Large intestine (tissue), 3 donors: ENCODE data around the gene OXNAD1. TPM values are rescaled to one million over a fixed set of nuclear protein-coding genes. Genes with fewer than 3 reads are reported as not detected.
"Not testable (repeated sequence)": the region's sequence is repeated elsewhere in the genome, so short reads cannot be mapped to it uniquely, and the experiment has no call there.

Source experiments
- DNase-seq, 2 donors: peaks; one replicate each; pipeline versions ENCODE4 v3.0.0 to v3.0.0-alpha.2; 2013
- H3K27ac ChIP-seq: one replicate; pipeline ENCODE4 v1.5.1; 2013; ENCODE audit warnings: low read length
- H3K27me3 ChIP-seq: 2 replicates; pipeline ENCODE4 v1.6.1; 2013; ENCODE audit warnings: low read length; ENCODE audit not compliant: control insufficient read depth, insufficient read depth
- H3K36me3 ChIP-seq: 2 replicates; pipeline ENCODE4 v1.6.1; 2013; ENCODE audit warnings: low read length; ENCODE audit not compliant: control insufficient read depth, insufficient read depth
- H3K4me1 ChIP-seq: one replicate; pipeline ENCODE4 v1.6.1; 2013; ENCODE audit warnings: low read length; ENCODE audit not compliant: control insufficient read depth, insufficient read depth
- H3K4me3 ChIP-seq: one replicate; pipeline ENCODE4 v1.5.1; 2013; ENCODE audit warnings: low read length
- H3K9me3 ChIP-seq: one replicate; pipeline ENCODE4 v1.6.1; 2013; ENCODE audit warnings: mild to moderate bottlenecking, low read depth, low read length, moderate library complexity; ENCODE audit not compliant: control insufficient read depth
- WGBS: methylation state at CpG from one replicate; pipeline ENCODE4 v1.1.5; 2013; ENCODE audit warnings: low lambda C conversion rate; ENCODE audit not compliant: insufficient coverage; 5-methylcytosine and 5-hydroxymethylcytosine counted together
- polyA plus RNA-seq: library from polyadenylated mRNA; unstranded; fragments of 120-200 nt; gene quantifications from one replicate; pipeline ENCODE4 v1.2.1, GENCODE V29; 2013

OXNAD1 gene
- polyA plus RNA-seq, 1 donor, result 20.3 TPM

- WGBS, result 100% methylated on average over 1 of the region's 6 CpGs
- H3K27ac ChIP-seq, result no peak overlapping the region
Measured at GRCh38 chr3:16302082-16302631, 37.1 kb downstream of the OXNAD1 start.

DNA sequence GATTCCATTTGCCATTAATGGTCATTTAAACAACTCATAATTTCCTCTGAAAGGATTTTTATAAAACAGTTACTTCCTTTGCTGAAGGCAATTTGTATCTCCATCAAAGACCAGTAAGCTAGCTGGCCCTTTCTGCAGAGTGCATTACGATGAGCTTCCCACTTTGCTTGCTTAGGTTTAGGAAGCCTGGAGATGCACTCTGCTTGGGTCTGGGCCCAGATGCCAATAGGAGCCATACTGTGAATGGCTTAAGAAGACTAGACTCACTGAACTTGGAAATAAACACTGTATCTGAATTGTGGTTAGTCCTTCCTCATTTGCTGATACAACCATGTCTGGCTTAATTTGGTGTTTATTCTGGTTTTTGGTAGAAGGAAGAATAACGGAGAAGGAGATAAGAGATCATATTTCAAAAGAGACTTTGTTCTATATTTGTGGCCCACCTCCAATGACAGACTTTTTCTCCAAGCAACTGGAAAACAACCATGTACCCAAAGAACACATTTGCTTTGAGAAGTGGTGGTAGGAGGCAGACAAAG is 38.1 kb downstream of the OXNAD1 start:
- Histone ChIP-seq H3K27ac (no peak overlapping the region), H3K4me3 (no peak overlapping the region), H3K36me3 (peaks cover 43% of the 10 kb centered on the region), H3K9me3 (no peaks in the 10 kb centered on the region), H3K27me3 (no peaks in the 10 kb centered on the region), H3K4me1 (no peaks in the 10 kb centered on the region)
- no peak for DNase-seq
- WGBS, result 50% methylated on average over 1 of the region's 2 CpGs

More at GRCh38 chr3:16302082-16302631, 37.1 kb downstream of the OXNAD1 start:
- Histone ChIP-seq H3K36me3 (peaks cover 45% of the 10 kb centered on the region), H3K27me3 (no peaks in the 10 kb centered on the region), H3K4me1 (no peaks in the 10 kb centered on the region), H3K4me3 (no peak overlapping the region), H3K9me3 (no peaks in the 10 kb centered on the region)
- no peak for DNase-seq

- H3K27ac ChIP-seq, result no peak overlapping the region
Measured at GRCh38 chr3:16304061-16305010, 39.3 kb downstream of the OXNAD1 start.

GRCh38 chr3:16305111-16305541 is 40.1 kb downstream of the OXNAD1 start:
- Histone ChIP-seq H3K4me1 (no peaks in the 10 kb centered on the region), H3K27me3 (no peaks in the 10 kb centered on the region), H3K9me3 (no peaks in the 10 kb centered on the region), H3K36me3 (peaks cover 37% of the 10 kb centered on the region), H3K27ac (no peak overlapping the region), H3K4me3 (no peak overlapping the region)
- no CpG with 5 or more reads among the region's 7 CpGs for WGBS
- DNase-seq, result no peak

More at GRCh38 chr3:16304061-16305010, 39.3 kb downstream of the OXNAD1 start:
- Histone ChIP-seq H3K36me3 (peaks cover 42% of the 10 kb centered on the region), H3K4me3 (no peak overlapping the region), H3K27me3 (no peaks in the 10 kb centered on the region), H3K4me1 (no peaks in the 10 kb centered on the region), H3K9me3 (no peaks in the 10 kb centered on the region)
- DNase-seq, result no peak
- WGBS, result no CpG with 5 or more reads among the region's 2 CpGs

- Histone ChIP-seq H3K27me3 (no peaks in the 10 kb centered on the region), H3K27ac (no peak overlapping the region), H3K4me1 (peaks cover 9% of the 10 kb centered on the region), H3K9me3 (no peaks in the 10 kb centered on the region), H3K4me3 (no peak overlapping the region), H3K36me3 (peaks cover 34% of the 10 kb centered on the region)
- 100% methylated on average over 2 of the region's 5 CpGs for WGBS
- no peak for DNase-seq
Measured at GRCh38 chr3:16307832-16308531, 43.0 kb downstream of the OXNAD1 start.

DNA sequence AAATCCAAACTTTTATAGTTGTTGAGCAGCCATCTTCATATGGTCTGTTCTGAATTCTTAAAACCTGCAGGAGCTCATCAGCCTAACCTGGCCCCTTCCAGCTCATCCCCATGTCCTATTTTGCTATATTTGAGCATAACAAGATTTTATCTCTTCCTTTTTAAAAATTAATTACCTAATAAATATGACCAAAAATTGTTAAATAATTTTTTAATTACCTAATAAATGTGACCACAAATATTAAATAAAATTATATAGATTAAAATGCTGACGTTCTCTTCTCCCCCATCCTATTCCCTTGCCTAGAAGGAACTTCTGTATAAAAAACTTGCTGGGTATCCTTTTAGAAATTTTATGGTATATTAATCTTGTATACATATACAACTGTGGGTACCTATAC is 43.7 kb downstream of the OXNAD1 start:
- WGBS, result no CpG with 5 or more reads among the region's 1 CpG
- Histone ChIP-seq H3K27me3 (no peaks in the 10 kb centered on the region), H3K4me1 (peaks cover 9% of the 10 kb centered on the region), H3K4me3 (no peak overlapping the region), H3K27ac (no peak overlapping the region), H3K9me3 (no peaks in the 10 kb centered on the region), H3K36me3 (peaks cover 31% of the 10 kb centered on the region)
- DNase-seq, result no peak

DNA sequence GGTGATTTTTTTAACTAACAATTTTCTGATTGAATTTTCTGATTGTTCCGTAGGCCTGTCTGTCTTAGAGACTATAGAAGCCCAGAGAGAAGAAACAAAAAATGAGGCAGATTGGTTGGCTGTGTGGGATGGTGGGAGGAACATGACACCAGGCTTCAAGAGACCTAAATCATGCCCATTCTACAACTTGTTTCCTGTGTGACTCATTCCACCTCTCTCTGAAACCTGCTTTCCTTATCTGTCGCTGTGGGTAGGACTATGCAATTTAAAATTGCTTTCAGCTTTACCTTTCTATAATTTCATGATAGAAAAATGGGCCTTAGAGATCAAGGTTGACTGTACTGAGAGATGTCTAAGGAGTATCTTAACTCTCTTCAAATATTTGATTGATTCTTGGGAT is 44.5 kb downstream of the OXNAD1 start:
- WGBS, result 100% methylated on average over 1 of the region's 2 CpGs
- H3K4me3 ChIP-seq, result no peak overlapping the region
- DNase-seq, result no peak
- H3K9me3 ChIP-seq, result no peaks in the 10 kb centered on the region
- peaks cover 30% of the 10 kb centered on the region for H3K36me3 ChIP-seq
- no peaks in the 10 kb centered on the region for H3K27me3 ChIP-seq
- no peak overlapping the region for H3K27ac ChIP-seq
- peaks cover 9% of the 10 kb centered on the region for H3K4me1 ChIP-seq

DNA sequence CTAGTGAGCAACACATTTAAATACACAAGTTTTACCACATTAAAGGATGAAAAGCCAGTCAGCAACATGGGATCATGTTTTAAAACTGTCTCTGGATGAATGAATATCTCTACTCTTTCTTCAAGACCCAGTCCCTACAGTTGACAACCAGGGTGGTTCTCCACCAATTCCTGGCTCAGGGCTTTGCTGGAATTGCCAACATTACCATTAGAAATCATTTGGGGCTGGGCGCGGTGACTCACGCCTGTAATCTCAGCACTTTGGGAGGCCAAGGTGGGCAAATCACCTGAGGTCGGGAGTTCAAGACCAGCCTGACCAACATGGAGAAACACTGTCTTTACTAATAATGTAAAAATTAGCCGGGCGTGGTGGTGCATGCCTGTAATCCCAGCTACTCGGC is 45.5 kb downstream of the OXNAD1 start:
- H3K4me3 ChIP-seq, H3K27ac ChIP-seq, H3K27me3 ChIP-seq, H3K9me3 ChIP-seq, H3K4me1 ChIP-seq, DNase-seq: not testable (repeated sequence)
- peaks cover 24% of the 10 kb centered on the region for H3K36me3 ChIP-seq
- no CpG with 5 or more reads among the region's 7 CpGs for WGBS

- WGBS, result no CpG with 5 or more reads among the region's 6 CpGs
- H3K27me3 ChIP-seq, result no peaks in the 10 kb centered on the region
- no peak overlapping the region for H3K4me3 ChIP-seq
- H3K27ac ChIP-seq, result peak overlapping the region; percentile 42
- H3K4me1 ChIP-seq, result peaks cover 9% of the 10 kb centered on the region
- no peaks in the 10 kb centered on the region for H3K9me3 ChIP-seq
- DNase-seq, result peak; percentile 59 to 71
- H3K36me3 ChIP-seq, result peaks cover 30% of the 10 kb centered on the region
Measured at GRCh38 chr3:16311960-16312451, 47.0 kb downstream of the OXNAD1 start.
